Medulla oblongata (tissue), 1 donor: ENCODE results near the gene ST3GAL3.

Experiments
- DNase-seq: peaks from one replicate; pipeline ENCODE4 v3.0.0-alpha.2; 2015; ENCODE audit errors: extremely low spot score

Gene ST3GAL3

DNA sequence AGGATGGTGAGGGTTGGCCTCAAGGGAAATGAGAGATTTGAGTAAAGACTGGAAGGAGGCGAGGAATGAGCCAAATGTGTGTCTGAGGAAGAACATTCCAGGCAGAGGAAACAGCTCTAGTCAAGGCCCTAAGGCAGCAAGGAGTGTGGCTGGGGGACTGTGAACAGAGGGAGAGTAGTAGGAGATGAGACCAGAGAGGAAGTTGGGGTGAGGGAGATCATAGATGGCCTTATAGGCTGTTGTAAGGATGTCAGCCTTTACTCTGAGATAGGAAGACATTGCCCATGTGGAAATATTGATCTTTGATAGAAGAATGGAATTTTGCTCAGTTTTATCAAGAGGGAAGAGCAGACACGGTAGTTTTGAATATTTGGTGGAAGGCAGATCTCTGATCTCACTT is 171.1 kb downstream of the ST3GAL3 start:
- no peak for DNase-seq

DNA sequence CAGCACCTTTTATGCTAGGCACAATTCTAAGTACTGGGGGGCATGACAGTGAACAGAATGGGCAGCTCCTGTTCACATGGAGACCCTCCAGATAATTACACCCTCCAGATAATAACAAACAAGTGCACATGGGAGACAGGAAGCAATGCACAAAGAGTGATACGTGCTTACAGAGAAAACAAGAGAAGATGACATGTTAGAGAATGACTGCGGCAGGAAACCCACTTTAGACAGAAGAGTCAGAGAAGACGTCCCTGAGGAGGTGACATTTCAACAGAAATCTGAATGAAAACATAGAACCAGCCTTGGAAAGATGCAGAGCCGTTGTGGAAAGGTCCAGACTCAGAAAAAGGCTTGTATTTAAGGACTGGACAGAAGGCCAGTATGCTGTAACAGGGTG is 171.5 kb downstream of the ST3GAL3 start:
- no peak for DNase-seq

DNA sequence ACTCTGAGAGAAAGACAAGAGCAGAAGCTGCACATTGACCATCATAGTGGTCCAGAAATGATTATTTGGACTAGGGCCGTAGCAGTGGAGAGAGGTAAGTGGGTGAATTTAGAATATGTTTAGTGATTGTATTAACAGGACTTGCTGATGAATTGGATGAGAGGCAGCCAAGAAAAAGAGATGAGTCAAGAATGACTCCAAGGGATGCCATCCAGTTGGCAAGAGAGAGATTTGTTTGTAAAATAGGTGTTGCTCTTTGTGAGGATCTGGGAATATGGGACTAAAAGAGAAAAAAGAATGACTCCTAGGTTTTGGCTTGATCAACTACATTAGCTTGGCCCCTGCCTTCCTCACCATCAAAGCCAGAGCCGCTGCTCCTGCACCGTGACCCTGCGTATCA is 172.1 kb downstream of the ST3GAL3 start:
- no peak for DNase-seq

DNA sequence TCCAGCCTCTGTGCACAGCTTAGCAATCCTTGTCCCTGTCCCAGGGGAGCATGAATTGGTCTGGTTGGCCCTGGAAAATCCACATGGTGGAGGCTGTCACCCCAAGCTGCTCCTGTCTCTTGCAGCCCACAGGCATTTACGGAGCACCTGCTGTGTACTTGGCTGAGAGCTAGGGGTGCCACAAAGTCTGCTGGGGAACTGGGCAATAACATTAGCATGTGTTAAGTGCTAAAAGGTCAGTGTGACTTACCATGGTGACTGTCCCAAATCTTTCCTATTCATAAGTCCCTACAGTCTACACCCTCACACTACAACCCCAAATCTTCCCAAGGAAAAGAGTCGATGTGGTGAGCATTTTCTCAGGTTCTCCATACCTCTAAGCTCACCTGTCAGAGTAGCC is 172.7 kb downstream of the ST3GAL3 start:
- no peak for DNase-seq

DNA sequence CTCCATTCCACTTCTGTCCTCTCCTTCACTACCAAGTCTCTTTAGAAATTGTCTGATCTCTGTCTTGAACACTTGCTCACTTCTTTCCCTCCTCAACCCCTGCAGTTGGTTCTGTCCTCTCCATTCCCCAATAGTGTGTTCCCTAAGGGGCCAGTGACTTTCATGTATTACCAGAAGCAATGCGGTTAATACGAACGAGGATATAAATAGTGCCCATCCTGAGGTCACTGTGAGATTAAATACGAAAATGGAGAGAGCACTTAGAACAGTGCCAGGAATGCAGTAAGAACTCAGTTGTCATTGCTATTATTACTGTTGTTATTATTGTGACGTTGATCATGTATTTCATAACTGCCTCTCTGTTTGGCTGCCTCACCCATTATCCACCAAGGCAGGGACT is 173.3 kb downstream of the ST3GAL3 start:
- DNase-seq: no peak

DNA sequence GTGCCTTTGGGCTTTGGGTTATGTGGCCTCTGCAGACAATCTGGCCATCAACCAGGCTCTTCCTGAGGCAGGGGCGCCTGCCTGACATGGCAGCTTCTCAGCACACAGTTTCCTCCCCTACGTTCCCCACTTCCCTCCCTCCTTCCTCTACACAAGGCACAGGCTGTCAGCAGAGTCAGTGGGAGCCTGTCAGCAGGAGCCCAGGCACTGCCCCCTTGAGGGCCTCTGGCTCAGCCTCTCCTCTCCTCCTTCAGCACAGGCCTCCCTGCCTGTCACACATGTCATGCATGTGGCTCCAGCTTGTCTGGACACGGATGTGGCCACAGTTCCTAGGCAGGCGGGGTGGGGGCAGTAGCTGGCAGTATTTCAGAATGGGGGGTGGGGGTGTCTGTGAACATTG is 174.1 kb downstream of the ST3GAL3 start:
- no peak for DNase-seq

DNA sequence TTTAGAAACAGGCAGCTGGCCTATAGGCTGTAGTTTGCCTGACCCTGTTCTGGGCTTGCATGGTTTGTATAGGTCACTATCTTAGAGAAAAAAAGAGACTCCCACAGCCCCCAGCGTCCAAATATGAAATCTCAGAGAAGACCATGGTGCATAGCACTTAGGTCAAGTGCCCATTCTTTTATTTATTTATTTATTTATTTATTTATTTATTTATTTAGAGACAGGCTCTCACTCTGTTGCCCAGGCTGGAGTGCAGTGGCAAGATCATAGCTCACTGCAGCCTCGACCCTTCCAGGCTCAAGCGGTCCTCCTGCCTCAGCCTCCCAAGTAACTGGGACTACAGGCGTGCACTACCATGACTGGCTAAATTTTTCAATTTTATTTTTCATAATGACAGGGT is 175.4 kb downstream of the ST3GAL3 start:
- DNase-seq: no peak

DNA sequence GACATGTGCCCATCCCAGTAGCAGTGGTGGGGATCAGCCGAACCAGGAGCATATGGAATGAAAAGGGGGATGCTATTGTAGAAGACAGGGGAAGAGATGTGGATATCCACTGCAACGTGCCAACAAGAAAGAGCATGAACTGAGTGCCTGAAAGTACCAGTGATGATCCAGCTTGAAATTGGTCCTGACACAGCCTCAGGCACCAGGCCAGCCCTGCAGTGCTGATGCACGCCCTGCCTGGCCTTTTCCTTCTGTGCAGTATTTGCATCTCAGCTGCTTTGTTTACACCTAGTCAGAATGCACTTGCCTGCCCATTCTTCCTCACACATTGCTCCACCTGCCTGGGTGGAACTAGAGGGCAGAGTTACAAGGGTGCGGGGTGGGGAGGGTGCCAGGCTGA is 176.0 kb downstream of the ST3GAL3 start:
- no peak for DNase-seq

DNA sequence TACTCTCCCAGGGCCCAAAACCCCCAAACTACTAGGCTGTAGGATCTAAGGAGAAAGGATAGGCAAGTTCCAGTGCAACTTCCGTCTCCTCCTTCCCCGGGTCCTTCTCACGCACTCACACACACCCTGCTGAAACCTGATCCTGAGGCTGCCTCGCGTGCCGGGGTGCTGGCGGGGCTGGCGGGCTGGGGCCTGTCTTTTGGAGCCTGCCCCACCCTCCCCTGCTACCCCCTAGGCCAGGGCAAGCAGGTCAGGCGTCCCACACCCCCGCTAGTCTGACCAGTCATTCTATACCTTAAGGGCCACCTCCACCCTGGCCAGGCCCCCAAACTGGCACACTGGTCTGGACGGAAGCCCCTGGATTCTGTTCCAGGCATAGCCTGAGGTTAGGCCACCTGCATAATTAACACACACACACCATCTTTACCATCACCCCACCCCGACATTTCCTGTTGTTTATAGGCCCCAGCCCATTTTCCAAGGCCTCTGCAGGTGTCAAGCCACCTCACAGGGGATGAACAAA is 178.0 kb downstream of the ST3GAL3 start:
- no peak for DNase-seq

DNA sequence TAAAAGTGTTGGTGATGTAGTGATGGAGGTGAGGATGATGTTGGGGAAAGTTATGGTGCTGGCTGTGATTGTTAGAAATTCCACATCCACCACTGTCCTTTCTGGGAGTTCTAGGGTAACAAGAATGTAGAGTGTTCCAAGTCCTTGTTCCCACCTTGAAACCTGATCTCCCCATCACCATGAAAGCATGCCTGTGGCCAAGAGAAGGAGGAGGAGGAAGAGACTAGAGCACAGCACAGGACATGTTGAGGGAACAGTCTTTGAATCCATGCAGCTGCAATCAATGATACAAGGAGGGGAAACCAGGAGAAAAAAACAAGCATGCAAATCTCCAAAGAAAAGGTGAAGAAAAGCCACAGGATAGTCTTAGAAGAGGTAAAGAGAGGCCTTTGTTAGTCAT is 180.4 kb downstream of the ST3GAL3 start:
- no peak for DNase-seq

DNA sequence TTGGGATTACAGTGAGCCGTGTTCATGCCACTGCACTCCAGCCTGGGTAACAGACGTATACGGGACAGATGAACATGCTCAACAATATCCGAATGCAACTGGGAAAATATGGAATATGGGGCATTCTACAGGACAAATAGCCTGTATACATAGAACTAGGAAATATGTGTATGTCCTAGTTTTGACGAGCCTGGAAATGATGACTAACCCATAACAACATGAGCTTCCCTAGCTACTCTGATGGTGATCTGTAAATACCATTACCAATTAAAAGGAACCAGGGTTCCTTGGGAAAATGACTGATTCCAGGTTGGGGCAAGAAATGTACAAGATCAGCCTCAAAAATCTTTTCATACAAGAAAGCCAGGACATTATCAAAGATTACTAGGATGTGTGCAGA is 183.5 kb downstream of the ST3GAL3 start:
- DNase-seq: no peak

DNA sequence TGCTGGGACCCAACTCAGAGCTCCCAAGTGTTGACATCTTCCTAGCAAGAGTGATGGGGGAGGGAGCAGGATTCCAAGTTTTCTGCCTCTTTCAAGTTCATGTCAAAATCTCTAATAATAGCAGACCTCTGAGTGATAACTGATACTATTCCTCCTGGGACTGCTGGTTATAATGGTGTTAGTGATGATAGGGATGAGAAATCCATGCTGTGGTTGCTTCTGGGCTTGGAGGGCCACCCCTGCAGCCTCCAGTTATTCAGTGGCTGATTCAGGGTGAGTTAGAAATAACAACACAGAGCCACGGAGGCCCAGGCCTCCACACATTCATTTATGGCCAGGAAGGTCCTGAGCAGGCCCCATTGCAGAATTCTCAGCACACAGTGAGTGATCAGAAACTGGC is 185.7 kb downstream of the ST3GAL3 start:
- no peak for DNase-seq

DNA sequence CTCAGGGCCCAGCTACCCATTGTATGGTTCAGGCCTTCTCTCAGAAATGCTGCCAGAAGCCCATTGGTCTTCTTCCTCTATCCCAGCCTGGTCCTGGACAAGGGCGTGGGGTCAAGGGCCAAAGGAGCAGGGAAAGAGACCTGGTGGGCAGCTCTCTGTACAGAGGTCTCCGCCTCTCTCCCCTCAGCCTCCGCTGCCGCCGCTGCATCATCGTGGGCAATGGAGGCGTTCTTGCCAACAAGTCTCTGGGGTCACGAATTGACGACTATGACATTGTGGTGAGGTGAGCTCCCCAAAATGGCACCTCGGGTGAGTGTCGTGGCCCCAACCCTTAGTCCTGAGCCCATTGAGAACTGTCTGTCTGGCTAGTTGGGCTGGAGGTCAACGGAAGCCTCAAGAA is 191.6 kb downstream of the ST3GAL3 start:
- no peak for DNase-seq

DNA sequence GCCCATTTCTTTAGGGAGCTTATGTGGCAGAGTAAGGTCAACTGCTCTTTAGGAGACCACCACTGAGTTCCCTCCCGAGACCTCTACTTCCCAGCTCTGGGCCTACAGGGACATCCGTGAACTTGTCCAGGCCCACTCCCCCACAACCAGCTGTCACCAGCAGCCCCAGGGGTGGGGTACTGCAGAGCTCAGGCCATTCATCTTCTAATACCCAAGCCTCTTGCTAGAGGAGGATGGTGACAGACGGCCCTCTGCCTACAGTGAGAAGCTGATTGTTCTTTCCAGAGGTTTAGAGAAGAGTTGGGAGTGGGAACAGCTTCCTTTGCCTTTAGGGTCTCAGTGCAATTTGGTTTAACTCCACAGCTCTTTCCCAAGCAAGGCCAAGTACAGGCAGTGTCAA is 193.1 kb downstream of the ST3GAL3 start:
- no peak for DNase-seq

DNA sequence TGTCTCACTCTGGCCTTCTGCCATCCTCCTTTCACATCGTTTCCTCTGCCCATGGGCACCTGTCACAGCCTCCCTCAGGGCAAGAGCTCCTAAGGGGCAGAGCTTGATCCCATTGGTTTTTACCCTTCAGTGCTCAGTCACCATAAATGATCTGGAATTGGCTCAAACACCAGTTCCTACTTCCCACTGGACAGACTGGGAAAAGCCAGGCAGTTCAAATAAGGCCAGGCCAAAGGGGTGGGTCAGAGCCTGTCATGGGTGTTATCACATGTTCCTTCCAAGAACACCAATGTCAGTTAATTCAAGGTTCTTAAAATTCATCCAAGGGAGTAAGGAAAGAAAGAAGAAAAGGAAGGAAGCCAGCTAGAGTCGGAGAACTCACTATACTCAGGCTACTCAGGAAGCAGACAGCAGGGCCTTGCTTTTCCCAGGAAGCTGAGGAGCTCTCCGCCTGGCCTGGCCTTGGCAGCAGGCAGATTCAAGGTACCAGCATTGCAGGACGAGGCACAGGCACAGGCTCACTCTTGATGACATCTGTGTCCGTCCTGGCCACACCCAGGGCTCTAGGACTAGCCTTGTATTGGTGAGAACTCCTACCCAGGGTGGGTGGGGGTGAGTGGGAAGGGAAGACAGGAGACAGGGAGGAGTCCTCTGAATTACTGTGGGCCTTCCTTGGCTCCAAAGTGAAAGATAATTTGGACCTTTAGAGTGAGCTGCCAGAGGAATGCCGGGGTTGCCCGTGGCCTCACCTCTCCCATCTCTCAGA is 194.0 kb downstream of the ST3GAL3 start:
- DNase-seq: no peak

DNA sequence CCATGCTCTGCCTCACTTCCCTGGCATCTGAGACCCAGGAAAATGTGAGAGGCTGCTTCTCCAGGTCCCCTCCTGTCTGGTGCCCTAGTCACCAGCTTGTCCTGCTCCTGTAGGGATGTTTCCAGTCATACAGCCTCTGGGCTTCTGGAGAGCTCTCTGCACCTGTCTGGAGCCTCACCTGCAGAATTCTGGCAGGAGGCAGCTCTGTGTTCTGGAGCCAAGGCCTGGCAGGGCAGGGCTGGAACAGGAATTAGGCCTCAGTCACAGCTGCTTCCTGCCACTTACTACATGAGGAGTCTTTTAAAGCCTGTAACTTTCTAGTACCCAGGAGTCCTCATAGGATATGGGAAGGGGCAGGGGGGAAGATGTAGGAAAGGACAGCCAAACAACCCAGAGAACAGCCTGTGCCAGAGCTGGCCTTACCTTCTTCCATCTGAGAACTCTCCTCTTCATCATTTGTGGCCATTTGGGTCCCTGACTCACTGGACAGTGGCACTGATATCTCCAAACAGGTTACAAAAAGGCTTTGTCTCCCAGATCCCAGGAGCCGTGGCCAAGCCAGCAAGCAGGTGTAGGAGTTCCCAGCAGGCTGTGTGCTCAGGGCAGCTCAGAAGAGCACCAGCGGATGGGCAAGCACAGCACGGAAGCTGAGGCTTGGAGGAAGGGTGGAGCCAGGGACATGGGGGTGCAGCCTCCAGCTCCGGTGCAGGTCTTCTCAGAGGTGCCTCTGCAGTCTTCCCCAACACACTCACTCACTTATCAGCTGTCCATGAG is 194.9 kb downstream of the ST3GAL3 start:
- DNase-seq: no peak

DNA sequence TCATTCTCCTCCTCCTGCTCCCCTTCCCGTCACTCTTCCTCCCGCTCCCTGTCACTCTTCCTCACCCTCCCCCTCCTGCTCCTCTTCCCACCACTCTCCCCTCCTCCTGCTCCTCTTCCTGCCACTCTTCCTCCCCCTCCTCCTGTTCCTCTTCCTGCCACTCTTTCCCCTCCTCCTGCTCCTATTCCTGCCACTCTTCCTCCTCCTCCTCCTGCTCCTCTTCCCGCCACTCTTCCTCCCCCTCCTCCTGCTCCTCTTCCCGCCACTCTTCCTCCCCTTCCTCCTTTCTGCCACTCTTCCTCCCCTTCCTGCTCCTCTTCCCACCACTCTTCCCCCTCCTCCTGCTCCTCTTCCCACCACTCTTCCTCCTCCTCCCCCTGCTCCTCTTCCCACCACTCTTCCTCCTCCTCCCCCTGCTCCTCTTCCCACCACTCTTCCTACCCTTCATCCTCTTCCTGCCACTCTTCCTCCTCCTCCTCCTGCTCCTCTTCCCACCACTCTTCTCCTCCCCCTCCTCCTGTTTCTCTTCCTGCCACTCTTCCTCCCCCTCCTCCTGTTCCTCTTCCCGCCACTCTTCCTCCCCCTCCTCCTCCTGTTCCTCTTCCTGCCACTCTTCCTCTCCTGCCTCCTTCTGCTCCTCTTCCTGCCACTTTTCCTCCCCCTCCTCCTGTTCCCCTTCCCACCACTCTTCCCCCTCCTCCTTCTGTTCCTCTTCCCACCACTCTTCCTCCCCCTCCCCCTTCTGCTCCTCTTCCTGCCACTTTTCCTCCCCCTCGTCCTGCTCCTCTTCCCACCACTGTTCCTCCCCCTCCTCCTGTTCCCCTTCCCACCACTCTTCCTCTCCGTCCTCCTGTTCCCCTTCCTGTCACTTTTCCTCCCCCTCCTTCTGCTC is 197.6 kb downstream of the ST3GAL3 start:
- DNase-seq: no peak

DNA sequence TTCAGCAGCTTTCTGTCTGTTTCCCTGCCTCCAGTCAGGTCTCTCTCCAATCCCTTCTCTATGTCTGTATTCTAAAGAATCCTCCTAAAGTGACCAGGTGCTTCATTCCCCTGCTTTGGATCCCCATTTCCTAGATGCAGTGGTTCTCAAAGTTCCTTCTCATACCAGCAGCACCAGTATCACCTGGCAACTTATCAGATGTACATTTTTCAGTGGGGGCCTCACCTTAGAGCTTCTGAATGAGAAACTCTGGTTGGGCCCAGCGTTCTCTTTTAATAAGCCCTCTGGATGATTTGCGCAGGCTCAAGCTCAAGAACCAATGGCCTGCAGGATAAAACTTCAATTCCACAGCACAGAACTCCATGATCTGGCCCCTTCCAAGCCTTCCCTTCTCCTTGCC is 200.9 kb downstream of the ST3GAL3 start:
- DNase-seq: no peak

DNA sequence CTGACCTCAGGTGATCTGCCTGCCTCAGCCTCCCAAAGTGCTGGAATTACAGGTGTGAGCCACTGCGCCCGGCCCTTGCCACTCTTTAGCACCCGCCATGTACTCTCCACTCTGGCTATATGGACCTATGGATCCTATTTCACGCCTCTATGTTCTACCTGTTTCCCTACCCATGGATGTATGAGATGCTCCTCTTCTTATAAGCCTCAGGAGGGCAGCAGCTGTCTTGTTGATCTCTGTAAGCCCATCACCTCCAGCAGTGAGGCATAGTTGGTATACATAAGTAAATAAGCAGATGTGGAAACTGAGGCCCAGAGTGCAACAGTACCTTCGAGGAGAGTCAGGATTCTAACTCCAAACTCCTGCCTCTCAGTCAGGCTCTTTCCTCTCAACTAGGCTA is 201.5 kb downstream of the ST3GAL3 start:
- DNase-seq: no peak

DNA sequence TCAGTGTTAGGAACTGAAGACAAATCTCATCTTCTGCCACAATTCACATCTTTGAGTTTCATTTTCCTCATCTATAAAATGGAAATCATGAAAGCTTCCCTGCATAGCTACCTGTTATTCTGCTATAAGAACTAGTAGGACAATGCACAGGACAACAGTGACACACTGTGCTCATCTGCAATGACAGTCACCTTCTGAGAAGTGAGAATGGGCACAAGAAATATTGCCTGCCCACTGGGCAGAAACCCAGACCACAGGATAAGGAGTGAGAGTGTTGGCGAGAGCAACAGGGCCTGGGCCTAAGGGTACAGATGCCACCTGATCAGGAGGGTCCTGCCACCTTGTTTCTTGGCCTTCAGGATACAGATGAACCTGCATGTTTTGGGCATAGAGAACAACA is 203.0 kb downstream of the ST3GAL3 start:
- no peak for DNase-seq

DNA sequence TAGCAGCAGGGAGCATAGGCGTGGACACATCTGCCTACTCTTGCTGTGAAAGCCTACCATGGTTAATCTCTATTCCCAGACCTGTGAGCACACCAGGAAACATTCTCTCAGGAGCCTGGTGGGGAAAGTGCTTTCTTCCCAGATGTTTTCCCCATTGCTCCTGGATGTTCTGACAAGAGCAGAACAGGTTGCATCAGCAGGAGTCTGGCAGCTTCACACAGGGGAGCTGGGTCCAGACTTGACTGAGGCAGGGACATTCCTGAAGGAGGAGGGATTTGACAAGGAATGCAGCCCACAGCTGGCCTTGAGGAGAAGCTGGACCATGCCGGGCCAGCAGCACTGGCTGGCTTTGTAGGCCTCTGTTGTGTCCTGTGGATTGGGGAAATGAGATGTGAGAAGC is 205.3 kb downstream of the ST3GAL3 start:
- DNase-seq: no peak

DNA sequence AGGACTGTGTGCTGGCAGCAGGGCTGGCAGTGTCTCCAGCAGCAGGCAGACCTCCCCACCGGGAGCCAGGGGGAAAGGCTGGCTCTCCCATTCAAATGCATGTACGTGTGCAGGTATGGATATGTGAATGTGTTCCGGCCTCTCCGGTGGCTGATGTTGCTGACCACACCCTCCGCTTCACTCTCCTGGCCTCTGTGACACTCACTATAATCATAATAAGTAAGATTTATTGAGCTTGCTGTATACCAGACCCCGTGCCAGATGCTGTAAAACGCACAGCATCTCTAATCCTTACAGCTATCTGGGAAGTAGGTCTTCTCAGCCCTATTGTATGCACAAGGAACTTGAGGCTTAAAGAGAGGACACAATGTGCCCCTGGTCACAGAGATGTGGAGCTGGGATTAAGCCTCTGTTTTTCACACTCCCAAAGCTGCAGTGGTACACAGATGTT is 205.7 kb downstream of the ST3GAL3 start:
- no peak for DNase-seq
